Activated naive CD8-positive, alpha-beta T cell treated with anti-CD3 and anti-CD28 coated beads, Interleukin-2, amount 50 U/mL, for 24 hours (primary cell): ENCODE data around the gene CAMK2B.
"Not testable (repeated sequence)": the region's sequence is repeated elsewhere in the genome, so short reads cannot be mapped to it uniquely, and the experiment has no call there.

ENCODE experiments used
- ATAC-seq: fragments of 150-1000 bp; cut with Tn5 transposase; one replicate; pipeline ENCODE4 v1.10.0; 2021
- DNase-seq: peaks from one replicate; pipeline ENCODE4 v3.0.0; 2021
- H3K27ac Mint-ChIP-seq: one replicate; pipeline ENCODE4 v1.8.0; 2021; ENCODE audit warnings: mild to moderate bottlenecking, mixed read lengths
- H3K27me3 Mint-ChIP-seq: one replicate; pipeline ENCODE4 v1.8.0; 2021; ENCODE audit warnings: mixed read lengths
- H3K36me3 Mint-ChIP-seq: one replicate; pipeline ENCODE4 v1.8.0; 2021; ENCODE audit warnings: low read depth, mixed read lengths
- H3K4me1 Mint-ChIP-seq: one replicate; pipeline ENCODE4 v1.8.0; 2021; ENCODE audit warnings: mixed read lengths
- H3K4me3 Mint-ChIP-seq: one replicate; pipeline ENCODE4 v1.8.0; 2021; ENCODE audit warnings: mild to moderate bottlenecking, moderate library complexity, mixed read lengths
- H3K9me3 Mint-ChIP-seq: one replicate; pipeline ENCODE4 v1.8.0; 2021; ENCODE audit warnings: mixed read lengths

CAMK2B gene

DNA sequence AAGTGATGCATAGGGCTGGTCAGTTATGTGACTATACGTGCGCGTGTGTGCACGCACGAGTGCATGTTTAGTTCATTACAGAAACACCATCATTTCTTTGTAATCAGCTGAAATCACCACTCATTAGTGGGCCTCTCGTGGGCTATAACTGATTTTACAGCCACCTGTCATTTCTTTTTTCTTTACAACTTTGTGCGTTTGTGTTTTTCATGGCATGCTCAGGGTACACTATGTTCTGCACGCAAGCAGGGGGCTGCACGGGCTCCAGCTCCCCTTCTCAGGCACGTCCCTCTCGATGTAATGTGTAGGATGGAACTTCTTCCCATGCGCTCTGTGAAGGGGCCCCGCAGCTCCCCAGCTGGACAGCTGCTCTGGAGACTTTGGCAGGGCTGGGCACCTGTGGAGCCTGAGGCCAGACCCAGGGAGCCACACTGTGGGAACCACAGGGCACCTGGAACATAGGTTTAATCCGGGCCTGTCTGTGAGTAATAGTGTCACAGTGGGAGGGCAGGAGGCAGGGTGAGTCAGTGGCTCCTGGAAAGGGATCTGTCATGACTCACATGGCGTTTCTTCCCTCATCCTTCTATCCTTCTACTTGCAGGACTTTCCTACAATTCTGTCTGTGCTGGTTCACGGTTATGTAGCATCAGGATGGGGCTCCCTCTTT is 141.1 kb downstream of the CAMK2B start:
- ATAC-seq = no peak
- no peak overlapping the region for H3K4me3 Mint-ChIP-seq
- H3K27me3 Mint-ChIP-seq = peaks cover 5% of the 10 kb centered on the region
- DNase-seq = no peak
- H3K36me3 Mint-ChIP-seq = no peaks in the 10 kb centered on the region
- no peak overlapping the region for H3K27ac Mint-ChIP-seq
- H3K9me3 Mint-ChIP-seq = no peaks in the 10 kb centered on the region
- H3K4me1 Mint-ChIP-seq = no peaks in the 10 kb centered on the region

DNA sequence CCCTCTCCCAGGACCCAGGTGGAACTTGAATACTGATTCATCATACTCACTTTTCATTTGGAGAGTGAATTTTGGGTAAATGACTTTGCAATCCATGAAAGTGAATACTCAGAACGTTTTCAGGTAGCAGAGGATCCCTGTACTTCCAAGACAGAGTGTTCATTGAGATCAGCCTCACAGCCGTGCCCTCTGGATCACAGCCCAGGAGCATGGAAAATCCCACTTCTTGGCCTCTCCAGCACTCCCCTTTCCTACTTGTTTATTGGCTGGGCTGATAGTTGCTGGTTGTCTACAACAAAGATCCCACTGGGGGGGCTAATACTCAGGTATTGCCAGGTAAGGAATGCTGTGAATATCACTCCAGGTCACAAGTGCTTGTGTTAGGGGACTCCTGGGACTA is 142.0 kb downstream of the CAMK2B start:
- no peak for ATAC-seq
- no peak overlapping the region for H3K4me3 Mint-ChIP-seq
- H3K9me3 Mint-ChIP-seq = no peaks in the 10 kb centered on the region
- no peaks in the 10 kb centered on the region for H3K36me3 Mint-ChIP-seq
- no peaks in the 10 kb centered on the region for H3K4me1 Mint-ChIP-seq
- H3K27ac Mint-ChIP-seq = no peak overlapping the region
- no peak for DNase-seq
- peaks cover 5% of the 10 kb centered on the region for H3K27me3 Mint-ChIP-seq

DNA sequence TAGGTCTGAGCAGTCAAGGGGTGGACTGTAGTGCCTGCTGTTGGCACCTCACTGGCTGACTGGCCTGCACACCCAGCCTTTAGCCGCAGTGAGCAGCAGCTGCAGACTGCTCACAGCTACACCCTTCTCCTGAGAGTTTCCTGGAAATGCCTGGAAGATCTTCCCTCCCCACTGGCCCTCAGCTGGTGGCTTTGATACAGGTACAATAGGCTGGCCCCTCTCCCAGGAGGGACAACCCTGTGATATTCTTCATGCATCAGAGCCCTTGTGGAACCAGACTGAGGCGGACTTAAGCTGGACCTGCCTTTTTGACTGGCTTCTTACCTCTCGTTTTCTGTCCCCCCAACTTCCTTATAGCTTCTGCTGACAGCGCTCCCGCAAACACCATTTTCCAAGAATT is 142.6 kb downstream of the CAMK2B start:
- no peaks in the 10 kb centered on the region for H3K36me3 Mint-ChIP-seq
- DNase-seq = no peak
- no peak overlapping the region for H3K4me3 Mint-ChIP-seq
- no peak overlapping the region for H3K27ac Mint-ChIP-seq
- ATAC-seq = no peak
- H3K4me1 Mint-ChIP-seq = no peaks in the 10 kb centered on the region
- H3K9me3 Mint-ChIP-seq = no peaks in the 10 kb centered on the region
- H3K27me3 Mint-ChIP-seq = peaks cover 5% of the 10 kb centered on the region

DNA sequence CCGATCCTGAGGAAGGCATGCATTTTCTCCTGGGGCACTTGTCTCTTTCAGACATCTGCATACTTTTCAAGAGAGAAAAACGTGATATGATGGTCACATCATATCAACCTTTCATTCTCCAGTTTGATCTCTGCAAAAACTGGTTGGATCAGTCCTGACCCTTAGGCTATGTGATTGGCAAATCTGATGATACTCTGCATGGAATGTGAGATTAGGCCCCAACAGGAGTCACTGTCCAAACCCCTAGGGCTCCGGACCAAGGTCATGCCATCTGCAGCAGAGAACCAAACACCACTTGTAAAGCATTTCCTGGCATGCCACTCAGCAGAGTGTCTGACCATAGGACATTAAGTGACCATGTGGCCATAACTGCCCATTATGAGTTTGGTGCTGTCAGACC is 144.8 kb downstream of the CAMK2B start:
- Mint-ChIP-seq H3K27me3 (peaks cover 13% of the 10 kb centered on the region), H3K27ac (no peak overlapping the region), H3K36me3 (no peaks in the 10 kb centered on the region), H3K4me3 (no peak overlapping the region), H3K4me1 (no peaks in the 10 kb centered on the region), H3K9me3 (no peaks in the 10 kb centered on the region)
- DNase-seq (no peak), ATAC-seq (no peak)

DNA sequence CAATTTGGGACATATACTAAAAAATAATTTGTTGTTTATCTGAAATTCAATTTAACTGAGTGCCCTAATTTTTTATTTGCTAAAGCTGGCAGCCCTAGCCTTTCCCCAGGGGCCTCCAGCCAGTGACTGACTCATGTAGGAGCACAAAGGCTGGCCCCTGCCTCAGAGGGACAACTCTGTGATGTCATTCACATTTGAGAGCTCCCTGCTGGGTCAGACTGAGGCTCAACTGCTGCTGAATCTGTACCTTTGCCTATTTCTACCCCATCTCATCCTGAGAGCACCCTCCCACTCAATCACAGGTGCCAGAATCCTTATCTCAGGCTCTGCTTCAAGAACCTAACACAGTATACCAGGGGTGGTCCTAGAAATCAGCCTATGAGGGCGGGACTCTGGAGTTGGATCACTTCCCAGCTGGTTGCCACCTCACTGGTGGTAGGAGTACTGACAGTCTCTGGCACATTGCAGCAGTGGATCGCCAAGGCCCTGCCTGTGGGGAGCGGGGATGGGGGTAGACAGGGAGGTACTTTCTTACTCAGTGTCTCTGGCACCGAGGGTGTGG is 147.7 kb downstream of the CAMK2B start:
- H3K4me3 Mint-ChIP-seq = no peak overlapping the region
- no peaks in the 10 kb centered on the region for H3K4me1 Mint-ChIP-seq
- no peak for ATAC-seq
- peaks cover 20% of the 10 kb centered on the region for H3K27me3 Mint-ChIP-seq
- no peak for DNase-seq
- H3K27ac Mint-ChIP-seq = no peak overlapping the region
- no peaks in the 10 kb centered on the region for H3K9me3 Mint-ChIP-seq
- H3K36me3 Mint-ChIP-seq = no peaks in the 10 kb centered on the region

DNA sequence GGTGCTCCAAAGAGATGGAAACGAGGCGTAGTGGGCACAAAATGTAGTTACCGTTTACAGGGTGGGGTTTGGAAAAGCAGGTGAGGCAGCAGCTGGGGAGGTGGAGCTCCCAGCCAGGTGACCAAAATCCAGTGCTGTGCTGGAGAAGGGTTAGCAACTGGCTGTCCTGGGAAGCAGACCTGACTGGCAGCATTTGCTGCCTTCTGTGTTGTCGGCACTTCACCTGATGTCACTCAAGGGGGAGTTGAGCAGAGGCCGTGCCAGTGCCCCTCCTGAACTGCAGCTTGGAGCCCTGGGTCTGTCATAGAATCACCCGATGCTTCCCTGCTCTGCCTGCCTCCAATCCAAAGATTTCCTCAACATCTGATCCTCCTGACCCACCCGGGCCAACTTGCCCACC is 148.9 kb downstream of the CAMK2B start:
- DNase-seq (no peak), ATAC-seq (no peak)
- peaks cover 17% of the 10 kb centered on the region for H3K27me3 Mint-ChIP-seq
- H3K4me1 Mint-ChIP-seq = no peaks in the 10 kb centered on the region
- no peaks in the 10 kb centered on the region for H3K36me3 Mint-ChIP-seq
- no peaks in the 10 kb centered on the region for H3K9me3 Mint-ChIP-seq
- no peak overlapping the region for H3K4me3 Mint-ChIP-seq
- no peak overlapping the region for H3K27ac Mint-ChIP-seq

DNA sequence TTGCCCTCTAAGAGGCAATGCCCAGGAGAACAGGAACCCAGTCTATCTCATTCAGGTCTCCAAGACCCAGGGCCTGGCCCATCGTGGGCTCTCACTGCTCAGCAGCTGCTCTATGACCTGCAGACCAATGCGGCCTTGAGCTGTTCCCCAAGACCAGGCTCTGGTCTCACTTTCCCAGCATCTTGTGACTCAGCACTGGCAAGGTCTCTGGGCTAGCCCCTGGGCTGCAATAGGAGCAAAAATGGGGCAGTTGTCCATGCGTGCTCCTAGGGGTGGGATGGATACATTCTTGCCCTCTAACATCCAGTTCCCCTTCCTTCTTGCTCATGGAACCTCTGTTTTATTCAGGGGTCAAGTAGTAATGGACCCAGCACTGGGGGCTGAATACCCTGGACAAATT is 149.7 kb downstream of the CAMK2B start:
- no peaks in the 10 kb centered on the region for H3K36me3 Mint-ChIP-seq
- H3K4me1 Mint-ChIP-seq = no peaks in the 10 kb centered on the region
- peaks cover 17% of the 10 kb centered on the region for H3K27me3 Mint-ChIP-seq
- DNase-seq (no peak), ATAC-seq (no peak)
- H3K4me3 Mint-ChIP-seq = no peak overlapping the region
- H3K9me3 Mint-ChIP-seq = no peaks in the 10 kb centered on the region
- no peak overlapping the region for H3K27ac Mint-ChIP-seq

DNA sequence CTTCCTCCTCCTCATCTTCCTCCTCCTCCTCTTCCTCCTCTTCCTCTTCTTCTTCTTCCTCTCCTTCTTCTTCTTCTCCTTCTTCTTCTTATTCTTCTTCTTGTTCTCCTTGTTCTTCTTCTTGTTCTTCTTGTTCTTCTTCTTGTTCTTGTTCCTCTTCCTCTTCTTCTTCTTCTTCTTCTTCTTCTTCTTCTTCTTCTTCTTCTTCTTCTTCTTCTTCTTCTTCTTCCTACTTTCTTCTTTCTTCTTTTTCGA is 150.8 kb downstream of the CAMK2B start:
- H3K27ac Mint-ChIP-seq, H3K9me3 Mint-ChIP-seq, H3K4me1 Mint-ChIP-seq, H3K4me3 Mint-ChIP-seq, H3K36me3 Mint-ChIP-seq, DNase-seq, ATAC-seq: not testable (repeated sequence)
- peaks cover 17% of the 10 kb centered on the region for H3K27me3 Mint-ChIP-seq

DNA sequence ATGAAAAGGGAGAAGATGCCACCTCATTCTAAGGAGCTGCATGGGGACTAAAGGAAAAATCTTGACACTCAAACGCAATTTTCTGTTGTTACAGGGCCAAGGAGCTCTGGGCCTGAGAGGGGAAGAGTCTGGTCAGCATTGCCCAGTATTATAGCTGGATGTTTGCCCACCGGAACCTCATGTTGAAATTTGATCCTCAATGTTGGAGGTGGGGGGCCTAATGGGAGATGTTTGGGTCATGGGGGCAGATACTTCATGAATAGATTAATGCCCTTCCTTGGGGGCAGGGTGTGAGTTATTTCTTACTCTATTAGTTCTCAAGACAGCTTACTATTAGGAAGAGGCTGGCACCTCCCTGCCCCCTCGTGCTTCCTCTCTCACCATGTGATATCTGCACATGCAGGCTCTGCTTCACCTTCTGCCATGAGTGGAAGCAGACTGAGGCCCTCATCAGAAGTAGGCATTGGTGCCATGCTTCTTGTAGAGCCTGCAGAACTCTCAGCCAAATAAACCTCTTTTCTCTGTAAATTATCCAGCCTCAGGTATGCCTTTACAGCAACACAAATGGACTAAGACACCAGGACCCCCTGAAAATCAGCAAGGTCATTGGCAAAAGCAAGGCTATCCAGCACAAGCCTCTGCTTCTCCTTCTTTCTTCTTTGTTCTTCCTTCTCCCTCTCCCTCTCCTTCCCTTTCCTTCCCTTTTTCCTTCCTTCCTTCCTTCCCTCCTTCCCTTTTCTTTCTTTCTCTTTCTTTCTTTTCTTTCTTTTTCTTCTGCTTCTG is 151.3 kb downstream of the CAMK2B start:
- H3K4me1 Mint-ChIP-seq = no peaks in the 10 kb centered on the region
- ATAC-seq (no peak), DNase-seq (no peak)
- no peaks in the 10 kb centered on the region for H3K9me3 Mint-ChIP-seq
- H3K4me3 Mint-ChIP-seq = no peak overlapping the region
- no peaks in the 10 kb centered on the region for H3K36me3 Mint-ChIP-seq
- H3K27ac Mint-ChIP-seq = no peak overlapping the region
- H3K27me3 Mint-ChIP-seq = peaks cover 17% of the 10 kb centered on the region

DNA sequence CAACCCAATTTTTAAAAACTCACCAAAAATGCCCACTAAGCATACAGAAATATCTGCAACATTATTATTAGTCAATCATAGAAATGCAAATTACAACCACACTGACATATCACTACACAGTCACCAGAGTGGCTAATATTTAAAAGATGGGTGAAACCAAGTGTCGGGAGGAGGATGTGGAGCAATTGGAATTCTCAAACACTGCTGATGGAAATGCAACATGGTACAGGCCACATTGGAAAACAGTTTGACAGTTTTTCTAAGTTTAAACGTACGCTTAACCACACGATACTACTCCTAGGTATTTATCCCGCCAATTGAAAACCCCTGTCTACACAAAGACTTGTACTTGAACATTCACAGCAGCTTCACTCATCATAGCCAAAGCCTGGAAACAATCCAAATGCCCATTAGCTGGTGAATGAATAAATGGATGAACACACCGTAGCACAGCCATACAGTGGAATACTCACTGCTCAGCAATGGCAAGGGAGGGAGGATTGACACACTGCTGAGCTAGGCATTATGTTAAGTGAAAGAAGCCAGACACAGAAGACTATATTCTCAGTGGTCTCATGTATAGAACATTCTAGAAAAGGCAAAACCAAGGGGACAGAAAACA is 152.5 kb downstream of the CAMK2B start:
- DNase-seq (no peak), ATAC-seq (no peak)
- H3K27me3 Mint-ChIP-seq = peaks cover 17% of the 10 kb centered on the region
- no peaks in the 10 kb centered on the region for H3K9me3 Mint-ChIP-seq
- peaks cover 2% of the 10 kb centered on the region for H3K4me1 Mint-ChIP-seq
- H3K36me3 Mint-ChIP-seq = no peaks in the 10 kb centered on the region
- H3K4me3 Mint-ChIP-seq = no peak overlapping the region
- H3K27ac Mint-ChIP-seq = no peak overlapping the region

DNA sequence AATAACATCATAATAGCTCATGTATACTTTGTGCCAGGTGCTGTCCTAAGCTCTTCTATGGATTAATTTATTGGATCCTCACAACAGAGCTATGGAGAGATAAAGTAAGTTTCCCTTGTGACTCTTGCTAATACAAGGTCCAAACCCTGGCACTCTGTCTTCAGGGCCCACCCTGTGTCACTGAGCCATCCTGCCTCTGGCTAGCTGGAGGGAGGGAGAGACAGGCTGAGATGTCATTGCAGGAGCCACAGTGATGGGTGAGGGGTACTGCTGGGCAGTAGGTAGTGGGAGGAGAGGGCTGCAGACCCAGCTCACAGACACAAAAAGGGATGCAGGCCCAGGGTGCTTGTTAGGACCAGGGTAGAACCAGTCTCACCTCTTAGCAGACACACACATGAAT is 153.0 kb downstream of the CAMK2B start:
- no peak for ATAC-seq
- no peaks in the 10 kb centered on the region for H3K9me3 Mint-ChIP-seq

DNA sequence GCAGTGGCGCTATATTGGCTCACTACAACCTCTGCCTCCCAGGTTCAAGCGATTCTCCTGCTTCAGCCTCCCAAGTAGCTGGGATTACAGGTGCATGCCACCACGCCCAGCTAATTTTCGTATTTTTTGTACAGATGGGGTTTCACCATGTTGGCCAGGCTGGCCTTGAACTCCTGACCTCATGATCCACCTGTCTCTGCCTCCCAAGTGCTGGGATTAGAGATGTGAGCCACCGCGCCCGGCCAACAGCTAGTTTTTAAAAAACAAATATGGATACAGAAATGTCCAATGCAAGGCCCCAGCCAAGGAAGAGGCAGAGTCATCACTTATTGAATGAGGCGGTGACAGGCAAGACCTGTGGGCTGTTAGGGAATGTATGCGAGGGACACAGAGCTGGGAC is 153.5 kb downstream of the CAMK2B start:
- not testable (repeated sequence) for H3K9me3 Mint-ChIP-seq, ATAC-seq, H3K4me3 Mint-ChIP-seq, DNase-seq, H3K4me1 Mint-ChIP-seq, H3K36me3 Mint-ChIP-seq, H3K27ac Mint-ChIP-seq
- H3K27me3 Mint-ChIP-seq = peaks cover 14% of the 10 kb centered on the region

More for the DNA sequence above, 153.0 kb downstream of the CAMK2B start:
- Mint-ChIP-seq H3K4me3 (no peak overlapping the region), H3K4me1 (peaks cover 8% of the 10 kb centered on the region), H3K27ac (no peak overlapping the region), H3K36me3 (no peaks in the 10 kb centered on the region), H3K27me3 (peaks cover 14% of the 10 kb centered on the region)
- DNase-seq = no peak

DNA sequence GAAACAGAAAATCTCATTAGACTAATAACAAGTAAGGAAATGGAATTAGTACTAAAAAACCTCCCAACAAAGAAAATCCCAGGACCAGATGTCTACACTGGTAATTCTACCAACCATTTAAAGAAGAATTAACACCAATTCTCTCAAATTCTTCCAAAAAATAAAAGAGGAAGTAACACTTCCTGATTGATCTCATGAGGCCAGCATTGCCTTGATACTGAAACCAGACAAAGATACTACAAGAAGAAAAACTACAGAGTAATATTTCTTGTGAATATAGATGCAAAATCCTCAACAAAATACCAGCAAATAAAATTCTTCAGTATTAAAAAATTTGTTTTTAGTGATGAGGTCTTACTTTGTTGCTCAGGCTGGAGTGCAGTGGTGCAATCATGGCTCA is 157.5 kb downstream of the CAMK2B start:
- H3K9me3 Mint-ChIP-seq = no peaks in the 10 kb centered on the region
- H3K36me3 Mint-ChIP-seq = no peaks in the 10 kb centered on the region
- no peak overlapping the region for H3K27ac Mint-ChIP-seq
- H3K4me1 Mint-ChIP-seq = peaks cover 8% of the 10 kb centered on the region
- ATAC-seq (no peak), DNase-seq (no peak)
- H3K4me3 Mint-ChIP-seq = no peak overlapping the region
- H3K27me3 Mint-ChIP-seq = peaks cover 2% of the 10 kb centered on the region
